Measurements from ENCODE around the gene SAMD3. TPM values are rescaled to one million over a fixed set of nuclear protein-coding genes. Genes with fewer than 3 reads are reported as not detected.
"Not testable (repeated sequence)": the region's sequence is repeated elsewhere in the genome, so short reads cannot be mapped to it uniquely, and the experiment has no call there.

Gene SAMD3
- total RNA-seq, 8 experiments from 2014 or later: 0.05 to 2.6 (median 0.55) TPM

- no peak for ATAC-seq (replicated peaks in 6 of 8)
- in situ Hi-C loops (cut with MboI; ENCODE audit: low pct_unique_long_range_greater_than_20kb in 2 of 9, low sequenced_read_pairs in 9 of 9, unreplicated experiment in 9 of 9): no loop called here
- WGBS, 10 experiments: 62 to 100% (median 86%) methylated on average over 1 to 2 of the region's 2 CpGs
- Histone ChIP-seq H3K27ac (no peak overlapping the region), H3K4me3 (no peak overlapping the region), H3K4me1 (replicated peaks in 1 of 2) (no peaks in the 10 kb centered on the region)
These were observed 64.7 kb downstream of the SAMD3 start for GRCh38 chr6:130158056-130158455.

GRCh38 chr6:130156908-130157307, 65.8 kb downstream of the SAMD3 start:
- 68 to 98% (median 92%) methylated on average over 3 to 5 of the region's 5 CpGs for WGBS, 10 experiments
- no peak overlapping the region for H3K27ac ChIP-seq
- no peak for ATAC-seq (replicated peaks in 6 of 8)
- in situ Hi-C loops (cut with MboI; ENCODE audit: low pct_unique_long_range_greater_than_20kb in 2 of 9, low sequenced_read_pairs in 9 of 9, unreplicated experiment in 9 of 9): no loop called here
- H3K4me3 ChIP-seq: no peak overlapping the region
- H3K4me1 ChIP-seq (replicated peaks in 1 of 2): no peaks in the 10 kb centered on the region

DNA sequence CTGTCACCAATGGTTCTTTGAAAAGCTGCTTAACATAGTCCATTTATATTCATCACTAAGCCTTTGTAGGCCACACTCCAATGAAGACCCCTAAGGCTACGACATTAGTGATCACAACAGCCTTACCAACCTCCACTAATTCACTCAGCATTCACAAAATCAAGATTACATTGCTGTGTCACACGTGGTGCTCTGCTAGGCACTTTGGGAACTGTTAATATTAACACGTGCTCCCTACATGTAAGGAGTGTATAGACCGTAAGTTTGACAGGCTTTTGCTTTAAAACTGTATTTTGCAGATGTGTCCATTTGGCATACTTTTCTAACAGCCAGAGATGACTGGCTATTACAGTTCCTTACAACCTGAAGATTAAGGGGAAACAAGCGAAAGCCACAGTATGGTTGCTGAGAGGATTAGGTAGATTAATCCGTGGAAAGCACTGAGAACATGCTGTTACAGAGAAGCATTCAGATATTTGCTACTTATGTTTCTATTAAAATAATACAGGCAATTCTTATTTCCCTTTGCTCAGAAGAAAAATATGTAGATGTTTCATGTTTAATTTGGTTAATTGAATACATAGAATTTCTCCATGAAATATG, 69.7 kb downstream of the SAMD3 start:
- Histone ChIP-seq H3K4me3 (no peak overlapping the region), H3K27ac (no peak overlapping the region), H3K4me1 (replicated peaks in 1 of 2) (no peaks in the 10 kb centered on the region)
- in situ Hi-C loops (cut with MboI; ENCODE audit: low pct_unique_long_range_greater_than_20kb in 2 of 9, low sequenced_read_pairs in 9 of 9, unreplicated experiment in 9 of 9): no loop called here
- ATAC-seq (replicated peaks in 6 of 8): no peak
- WGBS, 10 experiments: 67 to 100% (median 83%) methylated on average over 1 to 6 of the region's 6 CpGs

DNA sequence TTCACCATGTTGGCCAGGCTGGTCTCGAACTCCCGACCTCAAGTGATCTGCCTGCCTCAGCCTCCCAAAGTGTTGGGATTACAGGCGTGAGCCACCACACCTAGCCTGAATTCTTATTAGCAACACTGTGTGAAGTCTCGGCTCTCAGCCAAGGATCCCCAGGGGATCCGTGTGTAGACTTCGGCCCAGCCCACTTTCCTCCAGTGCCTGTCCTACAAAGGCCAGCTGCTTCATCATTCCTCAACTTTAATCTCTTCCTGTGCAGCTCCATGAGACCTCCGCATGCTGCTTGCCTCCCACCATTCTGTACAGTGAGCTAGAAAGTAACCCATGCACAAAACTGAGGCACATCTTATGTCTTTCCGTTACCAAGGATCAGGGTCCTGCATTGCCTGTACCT, 71.8 kb downstream of the SAMD3 start:
- in situ Hi-C loops (cut with MboI; ENCODE audit: low pct_unique_long_range_greater_than_20kb in 2 of 9, low sequenced_read_pairs in 9 of 9, unreplicated experiment in 9 of 9): no loop called here
- no peak overlapping the region for H3K4me3 ChIP-seq
- WGBS, 10 experiments: 0 to 100% (median 80%) methylated on average over 1 to 5 of the region's 8 CpGs; no CpG with 5 or more reads in 4 of the 10 experiments
- ATAC-seq (replicated peaks in 6 of 8): no peak
- H3K27ac ChIP-seq: no peak overlapping the region
- H3K4me1 ChIP-seq (replicated peaks in 1 of 2): no peaks in the 10 kb centered on the region

DNA sequence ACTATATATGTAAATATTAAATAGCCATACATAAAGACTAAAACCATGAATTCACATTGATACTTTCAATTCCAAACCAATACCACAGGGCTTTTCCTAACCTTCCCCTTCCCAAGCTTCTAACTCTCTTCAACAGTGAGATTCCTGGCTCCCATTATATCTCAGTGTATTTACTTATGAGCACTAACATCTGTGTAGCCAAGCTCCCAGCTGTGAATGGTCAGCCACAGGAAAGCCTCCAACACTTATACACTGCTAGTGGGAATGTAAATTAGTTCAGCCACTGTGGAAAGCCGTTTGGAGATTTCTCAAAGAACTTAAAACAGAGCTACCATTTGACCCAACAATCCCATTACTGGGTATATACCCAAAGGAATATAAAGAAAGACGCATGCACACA, 73.7 kb downstream of the SAMD3 start:
- H3K4me3 ChIP-seq; H3K4me1 ChIP-seq (replicated peaks in 1 of 2); in situ Hi-C loops (cut with MboI; ENCODE audit: low pct_unique_long_range_greater_than_20kb in 2 of 9, low sequenced_read_pairs in 9 of 9, unreplicated experiment in 9 of 9); H3K27ac ChIP-seq; ATAC-seq (replicated peaks in 6 of 8): not testable (repeated sequence)
- 0 to 100% (median 90%) methylated on average over 1 to 2 of the region's 2 CpGs; no CpG with 5 or more reads in 1 of the 10 experiments for WGBS, 10 experiments

- Histone ChIP-seq H3K4me3 (no peak overlapping the region), H3K4me1 (replicated peaks in 1 of 2) (no peaks in the 10 kb centered on the region), H3K27ac (no peak overlapping the region)
- ATAC-seq (replicated peaks in 6 of 8): no peak
- in situ Hi-C loops (cut with MboI; ENCODE audit: low pct_unique_long_range_greater_than_20kb in 2 of 9, low sequenced_read_pairs in 9 of 9, unreplicated experiment in 9 of 9): no loop called here
- WGBS, 10 experiments: 80 to 95% (median 91%) methylated on average over 4 to 7 of the region's 7 CpGs
These were observed 74.6 kb downstream of the SAMD3 start for GRCh38 chr6:130148181-130148580.

DNA sequence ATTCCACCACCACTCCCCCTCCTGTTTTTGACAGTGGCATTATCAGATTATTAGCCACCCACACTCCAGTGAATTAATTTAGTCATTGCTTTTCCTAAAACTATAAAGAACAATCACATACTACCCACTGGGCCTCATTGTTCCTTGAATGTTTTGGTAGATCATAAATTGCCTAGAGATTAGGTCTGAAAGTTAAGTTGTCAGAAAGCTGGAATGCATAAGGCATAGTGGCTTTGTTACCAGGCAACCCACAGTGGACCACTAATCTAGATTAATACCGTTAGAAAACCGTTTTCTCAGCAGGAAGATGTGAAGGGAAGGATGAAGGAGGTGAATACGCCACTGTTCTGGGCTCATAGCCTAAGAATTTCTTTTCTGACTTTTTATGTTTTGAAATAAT, 75.6 kb downstream of the SAMD3 start:
- in situ Hi-C loops (cut with MboI; ENCODE audit: low pct_unique_long_range_greater_than_20kb in 2 of 9, low sequenced_read_pairs in 9 of 9, unreplicated experiment in 9 of 9): no loop called here
- WGBS, 10 experiments: 90 to 100% (median 97%) methylated on average over 1 to 3 of the region's 3 CpGs; no CpG with 5 or more reads in 1 of the 10 experiments
- no peak overlapping the region for H3K27ac ChIP-seq
- H3K4me1 ChIP-seq (replicated peaks in 1 of 2): no peaks in the 10 kb centered on the region
- H3K4me3 ChIP-seq: no peak overlapping the region
- no peak for ATAC-seq (replicated peaks in 6 of 8)

DNA sequence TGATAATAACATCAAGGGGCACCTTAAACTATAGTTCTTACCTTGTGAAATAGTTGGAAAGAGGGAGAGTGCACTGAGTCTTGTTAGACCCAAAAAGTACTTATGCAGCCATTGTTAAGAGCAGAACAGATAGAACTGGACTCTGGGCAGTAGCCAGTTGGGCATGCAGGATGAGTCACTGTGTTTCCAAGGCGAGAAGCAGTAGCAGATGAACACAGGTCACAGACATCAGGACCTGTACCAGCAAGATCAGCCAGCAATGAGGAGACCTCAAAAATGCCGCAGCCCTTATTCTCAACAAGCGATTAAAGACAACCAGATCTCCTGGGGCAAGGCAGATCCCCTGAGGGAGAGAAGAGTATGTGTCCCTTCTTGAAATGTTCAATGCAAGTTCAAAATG, 79.0 kb downstream of the SAMD3 start:
- in situ Hi-C loops (cut with MboI; ENCODE audit: low pct_unique_long_range_greater_than_20kb in 2 of 9, low sequenced_read_pairs in 9 of 9, unreplicated experiment in 9 of 9): no loop called here
- Histone ChIP-seq H3K4me1 (replicated peaks in 1 of 2) (no peaks in the 10 kb centered on the region), H3K4me3 (no peak overlapping the region), H3K27ac (no peak overlapping the region)
- peak in 2 of 8 experiments; percentile 20 to 55 for ATAC-seq (replicated peaks in 6 of 8)
- 60 to 100% (median 96%) methylated on average over 1 to 3 of the region's 3 CpGs; no CpG with 5 or more reads in 1 of the 10 experiments for WGBS, 10 experiments

DNA sequence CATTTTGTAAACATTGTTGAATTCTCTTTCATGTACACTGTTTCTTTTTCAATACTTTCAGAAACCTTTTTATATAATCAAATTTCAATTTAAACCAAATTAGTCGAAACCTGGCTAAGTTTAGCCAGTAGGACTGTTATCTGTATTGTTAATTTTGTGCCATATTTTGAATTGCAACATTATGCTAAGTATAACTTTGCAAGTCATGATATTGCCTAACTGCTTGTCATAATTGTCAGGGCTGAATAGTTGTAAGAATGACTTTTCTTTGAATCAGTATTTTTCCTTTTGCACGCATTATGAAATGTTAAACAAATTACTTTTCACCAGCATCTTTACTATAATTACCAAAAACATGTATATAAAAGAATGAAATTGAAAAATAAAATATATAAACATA, 82.7 kb downstream of the SAMD3 start:
- no peaks in the 10 kb centered on the region for H3K4me1 ChIP-seq (replicated peaks in 1 of 2)
- no peak overlapping the region for H3K27ac ChIP-seq
- H3K4me3 ChIP-seq: no peak overlapping the region
- 4 to 100% (median 100%) methylated on average over 1 to 2 of the region's 2 CpGs; no CpG with 5 or more reads in 1 of the 10 experiments for WGBS, 10 experiments
- in situ Hi-C loops (cut with MboI; ENCODE audit: low pct_unique_long_range_greater_than_20kb in 2 of 9, low sequenced_read_pairs in 9 of 9, unreplicated experiment in 9 of 9): no loop called here
- ATAC-seq (replicated peaks in 6 of 8): peak in 3 of 8 experiments; percentile 62 to 88 (median 80)

GRCh38 chr6:130138909-130139242, 83.9 kb downstream of the SAMD3 start:
- H3K27ac ChIP-seq: no peak overlapping the region
- WGBS, 10 experiments: 88 to 100% (median 100%) methylated on average over 1 to 3 of the region's 3 CpGs; no CpG with 5 or more reads in 2 of the 10 experiments
- H3K4me3 ChIP-seq: no peak overlapping the region
- H3K4me1 ChIP-seq (replicated peaks in 1 of 2): no peaks in the 10 kb centered on the region
- in situ Hi-C loops (cut with MboI; ENCODE audit: low pct_unique_long_range_greater_than_20kb in 2 of 9, low sequenced_read_pairs in 9 of 9, unreplicated experiment in 9 of 9): no loop called here
- ATAC-seq (replicated peaks in 6 of 8): no peak

GRCh38 chr6:130138116-130138908, 84.4 kb downstream of the SAMD3 start:
- Histone ChIP-seq H3K4me3 (no peak overlapping the region), H3K27ac (no peak overlapping the region), H3K4me1 (replicated peaks in 1 of 2) (no peaks in the 10 kb centered on the region)
- 68 to 100% (median 99%) methylated on average over 1 to 6 of the region's 7 CpGs for WGBS, 10 experiments
- no peak for ATAC-seq (replicated peaks in 6 of 8)
- in situ Hi-C loops (cut with MboI; ENCODE audit: low pct_unique_long_range_greater_than_20kb in 2 of 9, low sequenced_read_pairs in 9 of 9, unreplicated experiment in 9 of 9): no loop called here

DNA sequence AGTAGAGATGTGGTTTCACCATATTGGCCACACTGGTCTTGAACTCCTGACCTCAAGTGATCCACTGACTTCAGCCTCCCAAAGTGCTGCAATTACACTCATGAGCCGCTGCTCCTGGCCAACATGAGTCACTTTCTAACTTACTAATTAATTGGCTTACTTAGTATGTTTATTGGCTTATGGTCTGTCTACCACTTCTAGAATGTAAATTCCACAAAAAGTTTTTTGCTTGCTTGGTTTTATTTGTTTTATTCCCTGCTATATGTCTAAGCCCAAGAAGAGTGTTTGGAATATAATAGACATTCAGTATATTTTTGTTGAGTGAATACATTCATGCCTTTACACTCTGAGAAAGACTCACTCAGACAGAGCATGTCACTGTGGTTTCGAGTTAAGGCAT, 86.0 kb downstream of the SAMD3 start:
- in situ Hi-C loops (cut with MboI; ENCODE audit: low pct_unique_long_range_greater_than_20kb in 2 of 9, low sequenced_read_pairs in 9 of 9, unreplicated experiment in 9 of 9): no loop called here
- Histone ChIP-seq H3K27ac (no peak overlapping the region), H3K4me1 (replicated peaks in 1 of 2) (no peaks in the 10 kb centered on the region), H3K4me3 (no peak overlapping the region)
- no peak for ATAC-seq (replicated peaks in 6 of 8)
- WGBS, 10 experiments: 63 to 100% (median 87%) methylated on average over 1 to 2 of the region's 2 CpGs

- H3K4me3 ChIP-seq: no peak overlapping the region
- H3K27ac ChIP-seq: no peak overlapping the region
- peak in 2 of 8 experiments; percentile 45 to 77 for ATAC-seq (replicated peaks in 6 of 8)
- in situ Hi-C loops (cut with MboI; ENCODE audit: low pct_unique_long_range_greater_than_20kb in 2 of 9, low sequenced_read_pairs in 9 of 9, unreplicated experiment in 9 of 9): no loop called here
- no peaks in the 10 kb centered on the region for H3K4me1 ChIP-seq (replicated peaks in 1 of 2)
- 56 to 100% (median 82%) methylated on average over 1 to 2 of the region's 2 CpGs; no CpG with 5 or more reads in 1 of the 10 experiments for WGBS, 10 experiments
These were observed 88.2 kb downstream of the SAMD3 start for GRCh38 chr6:130134582-130134981.

GRCh38 chr6:130132286-130132701, 90.5 kb downstream of the SAMD3 start:
- WGBS, 10 experiments: 47 to 100% (median 80%) methylated on average over 1 to 6 of the region's 6 CpGs
- ATAC-seq (replicated peaks in 6 of 8): peak in 2 of 8 experiments; percentile 36 to 85
- Histone ChIP-seq H3K4me1 (replicated peaks in 1 of 2) (no peaks in the 10 kb centered on the region), H3K4me3 (no peak overlapping the region), H3K27ac (no peak overlapping the region)
- in situ Hi-C loops (cut with MboI; ENCODE audit: low pct_unique_long_range_greater_than_20kb in 2 of 9, low sequenced_read_pairs in 9 of 9, unreplicated experiment in 9 of 9): no loop called here

Measured in motor neuron (in vitro differentiated cells).